Esophagus squamous epithelium (tissue), 4 donors: ENCODE measurements around the gene AKAP5.

Source experiments
- CTCF ChIP-seq, 6 experiments: fragments of 450-650 bp in 4 of 6; fragments of 200-600 bp in 2 of 6; sonication (generic) in 2 of 6; IDR thresholded peaks; one replicate each; pipeline ENCODE4 v1.5.1; 2016 to 2019; ENCODE audit warnings: antibody characterized with exemption in 6 of 6, mild to moderate bottlenecking in 4 of 6, moderate library complexity in 4 of 6
- POLR2A ChIP-seq, 4 donors: fragments of 450-650 bp; IDR thresholded peaks; one replicate each; pipeline ENCODE4 v1.6.1; 2017; ENCODE audit warnings: antibody characterized with exemption in 4 of 4, mild to moderate bottlenecking in 4 of 4, moderate library complexity in 3 of 4

- no peak for TF ChIP-seq CTCF (IDR thresholded peaks at IDR 0.05)
- no peak for TF ChIP-seq POLR2A (IDR thresholded peaks at IDR 0.05)
Observed at GRCh38 chr14:64417055-64417770, 48.1 kb upstream of the AKAP5 start.
